ENCODE data around the gene EBF3.

EBF3 gene

GRCh38 chr10:129912986-129913695, 50.9 kb downstream of the EBF3 start:
- H3K9me3 ChIP-seq (ENCODE audit: insufficient read depth, low read length) = no peaks in the 10 kb centered on the region
- no peaks in the 10 kb centered on the region for H3K27me3 ChIP-seq (ENCODE audit: low read depth, low read length)
- H3K9ac ChIP-seq (ENCODE audit: low read length) = no peak overlapping the region
- no peaks in the 10 kb centered on the region for H3K4me1 ChIP-seq (ENCODE audit: low read length)
- H2AFZ ChIP-seq (ENCODE audit: low read depth, low read length) = no peak overlapping the region
- no peaks in the 10 kb centered on the region for H3K79me2 ChIP-seq (ENCODE audit: low read length)
- no peak overlapping the region for H3K4me3 ChIP-seq (ENCODE audit: low read length)
- TF ChIP-seq, protein P1, sequence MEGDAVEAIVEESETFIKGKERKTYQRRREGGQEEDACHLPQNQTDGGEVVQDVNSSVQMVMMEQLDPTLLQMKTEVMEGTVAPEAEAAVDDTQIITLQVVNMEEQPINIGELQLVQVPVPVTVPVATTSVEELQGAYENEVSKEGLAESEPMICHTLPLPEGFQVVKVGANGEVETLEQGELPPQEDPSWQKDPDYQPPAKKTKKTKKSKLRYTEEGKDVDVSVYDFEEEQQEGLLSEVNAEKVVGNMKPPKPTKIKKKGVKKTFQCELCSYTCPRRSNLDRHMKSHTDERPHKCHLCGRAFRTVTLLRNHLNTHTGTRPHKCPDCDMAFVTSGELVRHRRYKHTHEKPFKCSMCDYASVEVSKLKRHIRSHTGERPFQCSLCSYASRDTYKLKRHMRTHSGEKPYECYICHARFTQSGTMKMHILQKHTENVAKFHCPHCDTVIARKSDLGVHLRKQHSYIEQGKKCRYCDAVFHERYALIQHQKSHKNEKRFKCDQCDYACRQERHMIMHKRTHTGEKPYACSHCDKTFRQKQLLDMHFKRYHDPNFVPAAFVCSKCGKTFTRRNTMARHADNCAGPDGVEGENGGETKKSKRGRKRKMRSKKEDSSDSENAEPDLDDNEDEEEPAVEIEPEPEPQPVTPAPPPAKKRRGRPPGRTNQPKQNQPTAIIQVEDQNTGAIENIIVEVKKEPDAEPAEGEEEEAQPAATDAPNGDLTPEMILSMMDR (IDR thresholded peaks at IDR 0.05; ENCODE audit: low read depth, low read length) = no peak
- no peak for TF ChIP-seq EZH2phosphoT487 (IDR thresholded peaks at IDR 0.05; ENCODE audit: low read depth)
- H3K36me3 ChIP-seq (replicated peaks; ENCODE audit: low read depth, low read length) = no peaks in the 10 kb centered on the region
- H3K4me2 ChIP-seq (ENCODE audit: low read length) = no peak overlapping the region
- no peak overlapping the region for H3K27ac ChIP-seq (ENCODE audit: low read length)
- no peaks in the 10 kb centered on the region for H4K20me1 ChIP-seq (ENCODE audit: insufficient read depth, low read length)

GRCh38 chr10:129912166-129912917, 51.7 kb downstream of the EBF3 start:
- no peaks in the 10 kb centered on the region for H3K9me3 ChIP-seq (ENCODE audit: insufficient read depth, low read length)
- no peaks in the 10 kb centered on the region for H3K27me3 ChIP-seq (ENCODE audit: low read depth, low read length)
- H3K4me3 ChIP-seq (ENCODE audit: low read length) = no peak overlapping the region
- no peaks in the 10 kb centered on the region for H4K20me1 ChIP-seq (ENCODE audit: insufficient read depth, low read length)
- H3K4me1 ChIP-seq (ENCODE audit: low read length) = no peaks in the 10 kb centered on the region
- H2AFZ ChIP-seq (ENCODE audit: low read depth, low read length) = no peak overlapping the region
- H3K27ac ChIP-seq (ENCODE audit: low read length) = no peak overlapping the region
- H3K79me2 ChIP-seq (ENCODE audit: low read length) = no peaks in the 10 kb centered on the region
- TF ChIP-seq, protein P1 (IDR thresholded peaks at IDR 0.05; ENCODE audit: low read depth, low read length) = no peak
- no peak for TF ChIP-seq EZH2phosphoT487 (IDR thresholded peaks at IDR 0.05; ENCODE audit: low read depth)
- H3K4me2 ChIP-seq (ENCODE audit: low read length) = no peak overlapping the region
- no peaks in the 10 kb centered on the region for H3K36me3 ChIP-seq (replicated peaks; ENCODE audit: low read depth, low read length)
- no peak overlapping the region for H3K9ac ChIP-seq (ENCODE audit: low read length)

DNA sequence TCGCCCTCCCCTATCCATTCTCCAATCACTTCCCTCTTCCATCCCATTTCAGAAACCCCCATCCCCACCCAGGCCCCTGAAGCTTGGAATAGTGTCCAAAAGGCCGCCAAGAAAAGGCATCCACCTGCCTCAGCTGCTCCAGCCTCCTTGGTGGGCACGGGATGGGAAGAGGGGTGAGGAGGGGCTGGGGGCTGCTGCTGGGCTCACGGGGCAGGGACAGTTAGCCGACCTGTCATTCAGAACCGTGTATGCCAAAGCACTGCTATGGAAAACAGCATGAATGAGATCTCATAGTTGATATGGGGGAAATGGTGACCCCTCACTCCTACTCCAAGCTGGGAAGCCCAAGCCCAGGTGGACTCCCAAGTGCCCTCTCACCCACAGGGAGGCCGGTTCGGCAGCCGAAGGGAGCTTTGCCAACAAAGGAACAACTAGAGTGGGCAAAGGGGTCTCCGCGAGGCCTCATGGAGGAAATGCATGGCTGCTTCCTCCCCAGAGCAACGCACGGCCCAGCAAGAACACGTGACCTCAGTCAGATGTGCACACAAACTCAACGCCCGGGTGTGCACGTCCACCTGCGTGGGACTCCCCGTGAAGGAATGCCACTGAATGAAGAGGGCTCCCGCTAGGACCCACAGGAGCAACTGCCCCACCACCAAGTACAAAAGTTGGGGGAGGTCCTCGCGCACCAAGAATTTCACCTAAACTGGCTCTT, 52.5 kb downstream of the EBF3 start:
- H2AFZ ChIP-seq (ENCODE audit: low read depth, low read length) = no peak overlapping the region
- no peak overlapping the region for H3K9ac ChIP-seq (ENCODE audit: low read length)
- no peaks in the 10 kb centered on the region for H4K20me1 ChIP-seq (ENCODE audit: insufficient read depth, low read length)
- no peak overlapping the region for H3K27ac ChIP-seq (ENCODE audit: low read length)
- no peak overlapping the region for H3K4me3 ChIP-seq (ENCODE audit: low read length)
- no peaks in the 10 kb centered on the region for H3K27me3 ChIP-seq (ENCODE audit: low read depth, low read length)
- H3K9me3 ChIP-seq (ENCODE audit: insufficient read depth, low read length) = no peaks in the 10 kb centered on the region
- H3K4me2 ChIP-seq (ENCODE audit: low read length) = no peak overlapping the region
- no peaks in the 10 kb centered on the region for H3K79me2 ChIP-seq (ENCODE audit: low read length)
- no peaks in the 10 kb centered on the region for H3K36me3 ChIP-seq (replicated peaks; ENCODE audit: low read depth, low read length)
- TF ChIP-seq, protein P1 (IDR thresholded peaks at IDR 0.05; ENCODE audit: low read depth, low read length) = no peak
- TF ChIP-seq EZH2phosphoT487 (IDR thresholded peaks at IDR 0.05; ENCODE audit: low read depth) = no peak
- no peaks in the 10 kb centered on the region for H3K4me1 ChIP-seq (ENCODE audit: low read length)

DNA sequence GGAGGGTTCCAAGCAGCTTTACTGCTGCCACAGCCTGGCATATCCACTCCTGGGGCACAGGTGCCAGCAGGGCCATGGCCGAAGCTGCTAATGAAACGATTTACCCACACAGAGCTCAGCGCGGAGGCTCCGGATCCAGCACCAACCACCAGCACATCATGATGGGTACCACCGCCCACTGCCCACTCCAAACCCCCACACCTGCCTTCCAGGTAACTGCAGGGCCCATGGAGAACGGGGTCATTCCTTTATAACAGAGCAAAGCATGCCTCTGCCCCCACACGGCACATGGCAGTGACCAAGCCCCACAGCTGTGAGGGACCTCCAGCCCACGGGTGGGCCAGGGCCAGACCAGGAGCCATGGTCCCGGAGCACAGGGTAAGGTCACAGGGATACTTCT, 53.2 kb downstream of the EBF3 start:
- no peaks in the 10 kb centered on the region for H4K20me1 ChIP-seq (ENCODE audit: insufficient read depth, low read length)
- H3K36me3 ChIP-seq (replicated peaks; ENCODE audit: low read depth, low read length) = no peaks in the 10 kb centered on the region
- no peak overlapping the region for H3K9ac ChIP-seq (ENCODE audit: low read length)
- H3K4me2 ChIP-seq (ENCODE audit: low read length) = no peak overlapping the region
- no peaks in the 10 kb centered on the region for H3K79me2 ChIP-seq (ENCODE audit: low read length)
- no peak overlapping the region for H3K27ac ChIP-seq (ENCODE audit: low read length)
- no peak overlapping the region for H3K4me3 ChIP-seq (ENCODE audit: low read length)
- H2AFZ ChIP-seq (ENCODE audit: low read depth, low read length) = no peak overlapping the region
- TF ChIP-seq, protein P1 (IDR thresholded peaks at IDR 0.05; ENCODE audit: low read depth, low read length) = no peak
- no peak for TF ChIP-seq EZH2phosphoT487 (IDR thresholded peaks at IDR 0.05; ENCODE audit: low read depth)
- H3K9me3 ChIP-seq (ENCODE audit: insufficient read depth, low read length) = no peaks in the 10 kb centered on the region
- H3K27me3 ChIP-seq (ENCODE audit: low read depth, low read length) = no peaks in the 10 kb centered on the region
- H3K4me1 ChIP-seq (ENCODE audit: low read length) = no peaks in the 10 kb centered on the region
